Ishikawa (cell line): ENCODE data around the gene PTPRD.

Experiments used
- EP300 ChIP-seq: IDR thresholded peaks from 2 replicates; pipeline ENCODE4 v1.6.1; 2012; ENCODE audit warnings: borderline replicate concordance
- NFIC ChIP-seq: IDR thresholded peaks from 2 replicates; pipeline ENCODE4 v1.6.1; 2012
- TF ChIP-seq, protein P1 (sequence below): IDR thresholded peaks from 2 replicates; pipeline ENCODE4 v1.6.1; 2012

DNA sequence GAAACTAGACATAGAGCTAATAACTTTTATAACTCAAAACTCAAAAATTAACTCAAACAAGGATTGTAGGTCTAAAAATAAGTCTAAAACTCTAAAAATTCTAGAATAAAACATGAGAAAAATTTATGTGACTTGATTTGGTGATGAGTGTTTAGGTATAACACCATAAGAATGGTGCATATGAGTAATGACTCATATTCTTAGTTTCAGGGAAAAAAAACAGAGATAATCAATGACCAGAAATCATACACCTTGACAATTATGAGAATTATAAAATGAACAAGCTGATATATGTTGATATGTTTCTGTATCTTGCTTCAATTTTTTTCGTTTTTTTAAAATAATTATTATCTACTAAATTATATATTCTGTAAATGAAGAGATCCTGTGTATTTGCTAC, 541.2 kb downstream of the PTPRD start:
- TF ChIP-seq NFIC = no peak
- no peak for TF ChIP-seq EP300
- TF ChIP-seq, protein P1, sequence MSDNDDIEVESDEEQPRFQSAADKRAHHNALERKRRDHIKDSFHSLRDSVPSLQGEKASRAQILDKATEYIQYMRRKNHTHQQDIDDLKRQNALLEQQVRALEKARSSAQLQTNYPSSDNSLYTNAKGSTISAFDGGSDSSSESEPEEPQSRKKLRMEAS = no peak
